Right kidney (tissue), 9 donors: ENCODE measurements around the gene PRPSAP2.
A peak's percentile ranks its signal among the peaks of the same experiment; 100 is the strongest.
"Not testable (repeated sequence)": the region's sequence is repeated elsewhere in the genome, so short reads cannot be mapped to it uniquely, and the experiment has no call there.

Experiments used
- DNase-seq: peaks from one replicate; pipeline ENCODE4 v3.0.0-alpha.2; 2016
- long read RNA-seq, 8 donors: transcript quantifications; one replicate each; lab custom pipeline, GENCODE V29; 2026

The PRPSAP2 gene, protein sequence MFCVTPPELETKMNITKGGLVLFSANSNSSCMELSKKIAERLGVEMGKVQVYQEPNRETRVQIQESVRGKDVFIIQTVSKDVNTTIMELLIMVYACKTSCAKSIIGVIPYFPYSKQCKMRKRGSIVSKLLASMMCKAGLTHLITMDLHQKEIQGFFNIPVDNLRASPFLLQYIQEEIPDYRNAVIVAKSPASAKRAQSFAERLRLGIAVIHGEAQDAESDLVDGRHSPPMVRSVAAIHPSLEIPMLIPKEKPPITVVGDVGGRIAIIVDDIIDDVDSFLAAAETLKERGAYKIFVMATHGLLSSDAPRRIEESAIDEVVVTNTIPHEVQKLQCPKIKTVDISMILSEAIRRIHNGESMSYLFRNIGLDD
- long read RNA-seq, donor 1, transcript PRPSAP2-201 (12 exons, 1,910 nt): major isoform, 13 of 14 reads
- long read RNA-seq, donor 1, partial matches to known transcripts: 0 of 14 reads
- long read RNA-seq, donor 1, other reads (novel, unspliced or antisense): 0 of 14 reads
- long read RNA-seq, donor 2, transcript PRPSAP2-201 (12 exons, 1,910 nt): major isoform, 5 of 5 reads
- long read RNA-seq, donor 2, partial matches to known transcripts: 0 of 5 reads
- long read RNA-seq, donor 2, other reads (novel, unspliced or antisense): 0 of 5 reads
- long read RNA-seq, donor 3, partial matches to known transcripts: 0 of 3 reads
- long read RNA-seq, donor 3, other reads (novel, unspliced or antisense): 0 of 3 reads
- long read RNA-seq, donor 4, transcript PRPSAP2-201 (12 exons, 1,910 nt): major isoform, 10 of 18 reads
- long read RNA-seq, donor 4, partial matches to known transcripts: 6 of 18 reads
- long read RNA-seq, donor 4, other reads (novel, unspliced or antisense): 0 of 18 reads
- long read RNA-seq, donor 5, transcript PRPSAP2-201 (12 exons, 1,910 nt): major isoform, 10 of 23 reads
- long read RNA-seq, donor 5, partial matches to known transcripts: 5 of 23 reads
- long read RNA-seq, donor 5, other reads (novel, unspliced or antisense): 6 of 23 reads
- long read RNA-seq, donor 6, transcript PRPSAP2-201 (12 exons, 1,910 nt): major isoform, 5 of 5 reads
- long read RNA-seq, donor 6, partial matches to known transcripts: 0 of 5 reads
- long read RNA-seq, donor 6, other reads (novel, unspliced or antisense): 0 of 5 reads
- long read RNA-seq, donor 7: 0 reads
- long read RNA-seq, donor 8, transcript PRPSAP2-201 (12 exons, 1,910 nt): major isoform, 10 of 11 reads
- long read RNA-seq, donor 8, partial matches to known transcripts: 0 of 11 reads
- long read RNA-seq, donor 8, other reads (novel, unspliced or antisense): 0 of 11 reads

DNA sequence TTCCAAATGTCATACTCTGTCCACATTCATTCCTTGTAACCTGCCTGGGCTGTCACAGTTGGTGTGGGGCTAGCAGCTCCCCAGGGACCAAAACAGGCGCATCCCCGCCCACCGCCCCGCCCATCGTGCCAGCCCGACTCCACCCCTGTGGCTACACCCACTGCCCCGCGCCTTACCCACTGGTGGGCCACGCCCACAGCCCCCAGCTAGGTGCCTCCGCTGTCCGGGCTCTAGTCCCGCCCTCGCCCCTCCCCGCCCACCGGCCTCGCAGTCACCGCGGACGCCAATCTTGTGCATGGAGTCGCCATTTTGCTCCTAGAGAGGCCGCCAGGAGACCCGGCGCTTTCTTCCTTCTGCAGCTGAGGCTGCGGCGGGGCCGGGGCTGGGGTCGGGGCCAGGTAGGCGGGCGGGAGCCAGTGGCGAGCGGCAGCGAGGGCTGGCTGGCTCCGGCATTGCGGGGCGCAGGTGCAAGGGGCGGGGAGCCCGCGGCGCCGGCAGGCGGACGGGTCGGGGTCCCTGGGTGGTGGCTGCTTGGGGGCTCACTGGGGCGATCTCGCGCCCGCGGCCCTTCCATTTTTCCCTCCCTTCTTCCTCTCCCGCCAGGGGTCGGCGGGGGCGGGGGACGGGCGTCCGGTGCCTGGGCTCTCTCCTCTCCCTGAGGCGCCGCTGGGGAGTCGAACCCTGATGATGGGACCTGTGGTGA, at the start of gene PRPSAP2:
TSS of gene PRPSAP2 (plus strand) at position 268 of the 703 bp plus-strand sequence. CDS start 7,703 bp downstream, outside the sequence.
- DNase-seq: peak; percentile 88

- not testable (repeated sequence) for DNase-seq
Measured at GRCh38 chr17:18815924-18816323, 42.0 kb upstream of the PRPSAP2 start.

DNA sequence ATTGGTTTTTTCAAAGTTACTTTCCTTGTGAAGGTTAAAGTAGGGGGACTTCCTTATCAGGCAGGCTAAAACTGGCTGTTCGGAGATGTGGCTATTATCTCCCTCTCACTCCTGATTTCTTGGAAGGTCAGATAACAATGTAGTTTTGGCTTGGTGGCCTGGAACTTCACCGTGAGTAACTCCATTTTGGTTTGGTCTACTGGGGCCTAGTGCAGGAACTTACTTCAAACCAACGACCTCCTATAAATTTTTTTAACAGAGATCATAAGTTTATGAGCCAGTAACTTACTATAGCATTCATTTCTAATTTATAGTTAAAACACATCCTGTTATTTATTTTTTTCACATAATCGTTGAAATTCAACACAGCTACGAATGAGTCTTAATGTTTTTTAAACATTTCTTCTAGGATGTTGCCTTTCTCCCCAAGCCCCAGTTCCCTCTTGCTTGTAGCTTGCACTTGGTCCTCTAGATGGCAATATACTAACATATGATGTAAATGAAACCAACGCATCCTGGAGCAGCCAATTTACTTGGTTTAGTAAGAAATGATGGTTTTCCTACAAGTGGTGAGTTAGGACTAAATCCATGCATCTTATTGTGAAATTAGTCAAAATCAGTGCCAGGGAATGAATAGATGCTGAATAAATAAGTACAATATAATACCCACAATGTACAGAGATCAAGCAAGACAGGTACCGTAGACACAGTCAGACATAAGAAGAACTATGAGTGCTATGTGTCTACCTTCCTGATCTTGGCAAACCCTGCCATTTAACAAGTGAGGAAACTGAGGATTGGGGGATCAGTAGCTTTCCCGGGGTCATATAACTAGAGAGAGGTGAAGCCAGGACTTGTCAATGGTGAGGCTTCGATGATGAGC, 41.2 kb upstream of the PRPSAP2 start:
- DNase-seq: peak; percentile 8

DNA sequence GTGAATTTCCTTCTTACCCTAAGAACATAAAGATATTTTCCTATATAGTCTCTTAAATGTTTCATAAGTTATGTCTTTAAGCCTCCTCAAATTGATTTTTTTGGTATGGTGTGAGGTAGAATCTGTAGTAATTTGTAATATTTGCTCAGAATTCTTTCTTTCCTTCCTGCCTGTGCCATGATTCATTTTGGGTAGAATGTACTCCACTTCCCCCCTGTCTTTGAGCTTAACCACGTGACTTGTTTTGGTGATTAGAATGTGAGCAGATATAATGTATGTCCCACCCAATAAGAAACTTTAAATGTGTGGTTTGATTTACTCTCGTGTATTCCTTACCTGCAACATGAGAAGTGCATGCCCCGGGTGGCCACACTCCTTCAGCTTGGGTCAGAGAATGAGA, 36.5 kb upstream of the PRPSAP2 start:
- DNase-seq: not testable (repeated sequence)

GRCh38 chr17:18827613-18828012, 30.3 kb upstream of the PRPSAP2 start:
- DNase-seq: not testable (repeated sequence)

DNA sequence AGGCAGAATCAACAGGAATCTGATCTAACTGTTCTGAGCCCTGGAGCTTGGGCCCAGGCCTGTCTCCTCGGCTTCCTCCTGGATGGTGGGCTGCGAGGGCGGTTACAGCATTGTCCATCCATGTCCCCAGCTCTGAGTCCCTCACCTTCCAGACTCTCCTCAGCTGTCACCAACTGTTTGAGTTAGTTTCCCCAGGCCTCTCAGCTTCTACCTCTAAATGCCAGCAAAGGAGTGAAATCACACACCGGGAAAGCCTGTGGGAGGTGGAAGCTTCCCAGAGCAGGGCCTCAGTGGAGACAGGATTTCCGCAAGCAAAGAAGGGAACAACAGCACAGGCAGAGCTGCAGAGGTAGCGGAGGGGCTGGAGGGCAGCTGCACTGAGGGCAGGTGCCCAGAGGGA, 9.4 kb upstream of the PRPSAP2 start:
- DNase-seq: no peak

DNA sequence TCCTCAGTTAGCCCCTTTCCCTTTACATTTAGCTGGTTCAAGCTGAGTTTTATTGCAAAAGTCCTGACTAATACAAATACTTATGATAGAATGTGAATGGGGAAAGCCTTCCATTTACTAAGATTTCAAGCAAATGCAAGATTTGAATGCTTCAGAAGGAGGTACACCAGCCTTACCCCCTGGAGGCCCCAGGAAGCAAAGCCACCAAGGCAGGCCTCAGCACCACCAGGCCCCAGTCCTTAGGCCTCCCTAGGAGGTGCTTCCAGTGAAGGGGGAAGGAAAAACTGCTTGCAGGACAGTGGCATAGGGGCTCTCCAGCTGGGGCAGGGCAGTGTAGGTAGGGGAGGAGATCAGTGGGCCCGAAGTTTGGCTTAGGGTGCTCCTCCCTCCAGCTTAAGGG, 7.3 kb upstream of the PRPSAP2 start:
- no peak for DNase-seq

DNA sequence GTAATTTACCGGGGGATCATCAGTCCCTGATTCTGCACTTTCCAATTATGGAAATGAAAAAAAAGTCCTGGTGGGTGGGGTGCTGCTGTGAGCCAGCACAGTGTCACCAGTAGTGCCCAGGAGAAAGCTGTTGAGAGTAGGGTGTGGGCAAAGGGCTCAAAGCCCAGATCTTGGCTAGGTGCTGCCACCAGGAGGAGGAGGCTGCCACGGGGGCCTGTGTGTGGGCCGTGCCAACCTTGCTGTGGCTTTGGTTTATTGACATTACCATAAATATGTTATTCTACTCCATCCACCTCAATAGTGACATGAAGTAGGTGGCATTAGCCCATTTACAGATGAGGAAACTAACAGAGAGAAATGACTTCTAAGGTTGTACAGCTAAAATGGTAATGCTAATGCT, 6.7 kb upstream of the PRPSAP2 start:
- no peak for DNase-seq

DNA sequence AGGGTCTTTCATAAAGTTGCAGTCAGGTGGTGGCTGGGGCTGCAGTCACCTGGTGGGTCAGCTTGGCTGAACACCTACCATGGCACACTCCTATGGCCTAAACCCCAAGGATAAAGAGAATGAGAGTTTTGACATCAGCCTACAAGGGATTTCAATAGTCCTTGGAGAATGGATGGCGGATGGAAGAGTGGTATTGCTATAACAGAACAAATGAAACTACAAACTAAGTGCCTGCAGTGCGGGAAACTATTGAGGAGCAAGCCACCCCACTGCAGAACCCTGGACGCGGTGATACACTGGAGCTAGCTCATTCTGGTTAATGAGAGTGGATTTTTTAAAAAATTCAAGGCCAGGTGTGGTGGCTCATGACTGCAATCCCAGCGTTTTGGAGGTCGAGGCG, 3.0 kb upstream of the PRPSAP2 start:
- no peak for DNase-seq

DNA sequence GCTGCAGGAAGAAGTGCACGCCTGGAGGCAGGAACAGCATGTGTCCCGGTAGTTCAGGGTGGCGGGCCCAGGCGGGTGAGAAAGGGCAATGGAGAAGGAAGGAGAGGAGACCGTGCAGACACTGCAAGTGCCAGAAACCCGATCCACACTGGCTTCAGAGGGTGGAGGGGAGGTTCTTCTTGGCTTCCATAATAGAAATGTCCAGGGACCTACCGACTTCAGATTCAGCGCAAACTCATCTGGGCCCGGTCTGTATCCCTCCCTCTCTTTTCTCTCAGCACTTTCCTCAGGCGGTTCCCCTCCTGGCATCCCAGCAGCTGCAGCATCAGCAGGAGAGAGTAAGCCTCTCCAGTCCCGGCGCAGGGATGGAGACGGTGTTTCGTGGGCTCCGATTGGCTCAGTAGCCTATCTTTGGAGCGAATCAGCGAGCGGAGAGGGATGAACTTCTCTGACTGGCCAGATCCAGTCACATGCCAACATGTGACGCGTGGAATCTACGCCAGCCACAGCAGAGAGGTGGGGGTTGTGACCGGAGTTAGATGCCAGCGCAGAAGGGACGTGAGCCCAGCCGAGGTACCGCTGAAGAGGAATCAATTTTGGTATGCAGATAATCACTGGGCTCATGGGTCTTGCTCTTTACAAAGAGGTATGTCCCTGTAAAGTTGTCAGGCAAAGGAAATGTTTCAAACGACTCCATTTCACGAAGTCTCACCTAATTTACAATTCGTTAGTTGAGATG, 1.9 kb upstream of the PRPSAP2 start:
- peak; percentile 82 for DNase-seq

GRCh38 chr17:18856570-18856915, 1.4 kb upstream of the PRPSAP2 start:
- DNase-seq: no peak

- DNase-seq: no peak
Measured at GRCh38 chr17:18858567-18859245, 775 bp downstream of the PRPSAP2 start.

GRCh38 chr17:18859256-18859655, 1.3 kb downstream of the PRPSAP2 start:
- DNase-seq: peak; percentile 26

- DNase-seq: no peak
Measured at GRCh38 chr17:18860161-18860972, 2.4 kb downstream of the PRPSAP2 start.

GRCh38 chr17:18862011-18862410, 4.1 kb downstream of the PRPSAP2 start:
- DNase-seq: no peak

DNA sequence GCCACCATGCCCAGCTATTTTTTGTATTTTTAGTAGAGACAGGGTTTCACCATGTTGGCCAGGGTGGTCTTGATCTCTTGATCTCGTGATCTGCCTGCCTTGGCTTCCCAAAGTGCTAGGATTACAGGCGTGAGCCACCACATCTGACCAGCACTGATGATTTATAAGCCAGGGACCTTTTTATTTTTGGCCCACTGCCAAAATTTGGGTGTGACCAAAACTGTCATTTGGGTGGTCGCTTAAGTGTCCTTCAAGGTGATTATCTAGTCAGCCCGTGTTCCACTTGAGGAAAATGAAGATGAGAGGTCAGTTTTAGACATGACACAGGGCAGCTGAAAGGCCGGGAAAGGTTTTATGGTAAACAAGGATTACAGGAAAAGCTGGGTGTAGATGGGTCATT, 7.1 kb downstream of the PRPSAP2 start:
- not testable (repeated sequence) for DNase-seq

DNA sequence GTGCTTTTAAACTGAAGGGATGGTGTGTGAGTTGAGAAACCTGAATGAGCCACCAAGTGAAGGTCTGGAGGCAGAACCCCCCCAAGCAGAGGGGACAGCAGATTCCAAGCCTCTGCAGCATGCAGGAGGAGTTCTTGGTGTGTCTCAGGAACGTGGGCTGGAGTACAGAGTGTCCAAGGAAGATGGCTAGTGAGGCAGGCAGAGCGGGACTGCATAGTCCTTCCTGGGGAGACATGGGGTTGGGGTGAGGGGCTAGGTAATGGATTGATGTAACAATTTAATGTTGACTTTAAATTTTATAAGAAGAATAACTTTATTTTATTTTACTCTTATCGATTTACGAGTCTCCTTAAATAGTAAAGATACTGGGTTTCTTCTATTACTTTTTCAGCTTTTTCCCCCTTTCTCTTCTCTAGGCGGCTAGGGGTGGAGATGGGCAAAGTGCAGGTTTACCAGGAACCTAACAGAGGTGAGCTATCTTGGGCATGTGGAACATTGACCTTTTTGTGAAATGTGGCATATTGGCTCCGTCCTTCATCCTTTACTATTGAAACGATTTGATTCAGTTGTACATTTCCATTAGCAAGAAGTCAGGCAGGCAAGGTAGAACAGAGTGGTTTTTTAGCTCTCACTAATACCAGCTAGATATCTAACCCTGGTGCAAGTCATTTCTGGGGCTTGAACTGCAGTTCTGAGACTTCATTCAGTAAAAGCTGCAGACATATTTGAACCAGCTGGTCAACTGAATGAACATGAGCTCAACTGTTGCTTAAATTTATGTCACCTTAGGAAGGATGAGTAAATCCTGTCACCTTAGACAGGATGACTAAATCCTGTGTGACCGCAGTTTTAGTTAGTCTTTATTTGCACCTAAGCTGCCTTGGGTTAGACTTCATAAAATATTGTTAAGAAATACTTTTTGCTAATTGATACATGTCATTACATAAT, 9.2 kb downstream of the PRPSAP2 start:
- DNase-seq: no peak
